SJCRH30 (cell line): ENCODE measurements around the gene TCIRG1. TPM values are rescaled to one million over a fixed set of nuclear protein-coding genes. Genes with fewer than 3 reads are reported as not detected.

Experiments
- DNase-seq, 2 experiments: peaks; one replicate each; pipeline ENCODE4 v3.0.0-alpha.2; 2015 to 2020
- H3K27ac ChIP-seq: fragments of 250-450 bp; sonication (Bioruptor Pico); 2 replicates; pipeline ENCODE4 v1.5.1; 2020; ENCODE audit warnings: mild to moderate bottlenecking, moderate library complexity
- H3K27me3 ChIP-seq: fragments of 250-450 bp; sonication (Bioruptor Pico); 2 replicates; pipeline ENCODE4 v1.5.1; 2020; ENCODE audit warnings: mild to moderate bottlenecking, moderate library complexity
- H3K36me3 ChIP-seq: fragments of 250-450 bp; sonication (Bioruptor Pico); 2 replicates; pipeline ENCODE4 v1.5.1; 2020; ENCODE audit warnings: mild to moderate bottlenecking, moderate library complexity
- H3K4me1 ChIP-seq: fragments of 250-450 bp; sonication (Bioruptor Pico); 2 replicates; pipeline ENCODE4 v1.5.1; 2020; ENCODE audit warnings: mild to moderate bottlenecking, moderate library complexity
- H3K4me3 ChIP-seq: fragments of 250-450 bp; sonication (Bioruptor Pico); 2 replicates; pipeline ENCODE4 v1.5.1; 2020; ENCODE audit warnings: mild to moderate bottlenecking, moderate library complexity
- H3K9me3 ChIP-seq: fragments of 250-450 bp; sonication (Bioruptor Pico); replicated peaks from 2 replicates; pipeline ENCODE4 v1.5.1; 2020; ENCODE audit warnings: mild to moderate bottlenecking, moderate library complexity
- total RNA-seq: library from RNA; depleted of rRNA; stranded (reverse); fragments of >200 nt; shearing (Covaris generic); gene quantifications from 2 replicates; pipeline ENCODE4 v1.2.3, GENCODE V29; 2014

TCIRG1 gene
- total RNA-seq, 1 experiment from 2014 or later: 6.1 TPM

- H3K9me3 ChIP-seq: no peaks in the 10 kb centered on the region
- no peak overlapping the region for H3K4me3 ChIP-seq
- H3K36me3 ChIP-seq: no peaks in the 10 kb centered on the region
- DNase-seq: no peak
- H3K27ac ChIP-seq: no peak overlapping the region
- peaks cover 46% of the 10 kb centered on the region for H3K4me1 ChIP-seq
- no peaks in the 10 kb centered on the region for H3K27me3 ChIP-seq
These were observed 26.6 kb upstream of the TCIRG1 start for GRCh38 chr11:68012044-68012842.

DNA sequence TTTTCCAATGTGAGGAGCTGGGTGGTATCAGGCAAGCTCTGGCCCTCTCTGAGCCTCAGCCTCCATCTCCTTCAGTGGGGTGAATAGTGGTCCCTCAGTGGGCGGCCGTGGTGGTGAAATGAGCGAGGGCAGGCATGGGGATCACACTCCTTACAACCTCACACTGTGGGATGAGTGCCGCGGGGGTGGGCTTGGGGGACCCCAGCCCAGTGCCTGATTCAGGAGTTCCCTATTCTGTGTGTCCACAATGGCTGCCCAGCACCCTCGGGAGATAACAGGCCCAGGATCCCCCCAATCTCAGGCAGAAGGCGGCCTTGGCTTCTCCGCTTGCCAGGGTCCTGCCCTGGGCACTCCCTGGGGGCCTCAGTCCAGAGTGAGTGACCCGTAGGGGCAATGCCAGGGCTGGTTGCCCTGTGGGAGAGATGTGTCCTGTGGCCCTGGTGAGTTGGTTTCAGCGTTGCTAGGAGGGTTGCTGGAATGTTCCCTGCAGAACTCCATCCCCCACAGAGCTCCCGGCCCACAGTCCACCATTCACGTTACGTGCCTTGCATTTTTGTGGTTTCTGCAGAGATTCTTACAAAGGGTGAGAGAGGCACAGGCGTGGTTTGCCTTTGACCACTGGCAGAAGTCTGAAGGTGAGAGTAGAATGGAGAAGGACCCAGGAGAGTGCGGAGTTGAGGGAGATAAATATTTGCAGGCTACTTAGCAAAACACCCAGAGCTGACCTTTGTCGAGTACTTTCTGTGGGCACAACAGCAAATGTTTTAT, 25.8 kb upstream of the TCIRG1 start:
- Histone ChIP-seq H3K27me3 (no peaks in the 10 kb centered on the region), H3K27ac (peak overlapping the region; percentile 32; the same call in 1 of the 2 replicates), H3K36me3 (no peaks in the 10 kb centered on the region), H3K9me3 (no peaks in the 10 kb centered on the region), H3K4me3 (no peak overlapping the region), H3K4me1 (peaks cover 46% of the 10 kb centered on the region)
- peak; percentile 67 to 79 for DNase-seq

GRCh38 chr11:68013611-68014156, 25.1 kb upstream of the TCIRG1 start:
- Histone ChIP-seq H3K27ac (peak overlapping the region; percentile 32; the same call in 1 of the 2 replicates), H3K27me3 (no peaks in the 10 kb centered on the region), H3K9me3 (no peaks in the 10 kb centered on the region), H3K36me3 (no peaks in the 10 kb centered on the region), H3K4me1 (peaks cover 42% of the 10 kb centered on the region), H3K4me3 (no peak overlapping the region)
- no peak for DNase-seq

- peaks cover 37% of the 10 kb centered on the region for H3K4me1 ChIP-seq
- no peaks in the 10 kb centered on the region for H3K9me3 ChIP-seq
- no peaks in the 10 kb centered on the region for H3K36me3 ChIP-seq
- no peak overlapping the region for H3K4me3 ChIP-seq
- DNase-seq: peak in 1 of 2 experiments; percentile 33
- H3K27ac ChIP-seq: no peak overlapping the region
- H3K27me3 ChIP-seq: no peaks in the 10 kb centered on the region
These were observed 24.5 kb upstream of the TCIRG1 start for GRCh38 chr11:68014157-68014946.

GRCh38 chr11:68014947-68015447, 23.8 kb upstream of the TCIRG1 start:
- Histone ChIP-seq H3K36me3 (no peaks in the 10 kb centered on the region), H3K27ac (no peak overlapping the region), H3K9me3 (no peaks in the 10 kb centered on the region), H3K4me1 (peaks cover 36% of the 10 kb centered on the region), H3K27me3 (no peaks in the 10 kb centered on the region), H3K4me3 (no peak overlapping the region)
- no peak for DNase-seq

DNA sequence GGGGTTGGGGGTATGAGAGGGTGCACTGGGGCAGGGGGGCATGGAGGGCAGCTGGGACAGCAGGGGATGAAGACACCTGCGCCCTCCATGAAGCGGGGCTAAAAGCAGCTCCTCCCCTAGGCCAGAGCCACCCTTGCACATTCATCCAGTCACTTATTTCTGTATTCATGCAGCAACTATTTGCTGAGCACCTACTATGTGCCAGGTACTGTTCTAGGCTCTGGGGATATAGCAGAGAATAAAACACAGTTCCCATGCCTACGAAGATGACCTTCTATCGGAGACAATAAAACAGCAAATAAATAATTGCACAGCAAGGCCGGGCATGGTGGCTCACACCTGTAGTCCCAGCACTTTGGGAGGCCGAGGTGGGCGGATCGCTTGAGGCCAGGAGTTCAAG, 23.4 kb upstream of the TCIRG1 start:
- Histone ChIP-seq H3K36me3 (no peaks in the 10 kb centered on the region), H3K4me1 (peaks cover 36% of the 10 kb centered on the region), H3K27ac (no peak overlapping the region), H3K27me3 (no peaks in the 10 kb centered on the region), H3K4me3 (no peak overlapping the region), H3K9me3 (no peaks in the 10 kb centered on the region)
- no peak for DNase-seq

- no peaks in the 10 kb centered on the region for H3K36me3 ChIP-seq
- peaks cover 31% of the 10 kb centered on the region for H3K4me1 ChIP-seq
- DNase-seq: no peak
- H3K9me3 ChIP-seq: no peaks in the 10 kb centered on the region
- H3K4me3 ChIP-seq: no peak overlapping the region
- H3K27ac ChIP-seq: no peak overlapping the region
- H3K27me3 ChIP-seq: no peaks in the 10 kb centered on the region
These were observed 22.5 kb upstream of the TCIRG1 start for GRCh38 chr11:68016161-68016903.

DNA sequence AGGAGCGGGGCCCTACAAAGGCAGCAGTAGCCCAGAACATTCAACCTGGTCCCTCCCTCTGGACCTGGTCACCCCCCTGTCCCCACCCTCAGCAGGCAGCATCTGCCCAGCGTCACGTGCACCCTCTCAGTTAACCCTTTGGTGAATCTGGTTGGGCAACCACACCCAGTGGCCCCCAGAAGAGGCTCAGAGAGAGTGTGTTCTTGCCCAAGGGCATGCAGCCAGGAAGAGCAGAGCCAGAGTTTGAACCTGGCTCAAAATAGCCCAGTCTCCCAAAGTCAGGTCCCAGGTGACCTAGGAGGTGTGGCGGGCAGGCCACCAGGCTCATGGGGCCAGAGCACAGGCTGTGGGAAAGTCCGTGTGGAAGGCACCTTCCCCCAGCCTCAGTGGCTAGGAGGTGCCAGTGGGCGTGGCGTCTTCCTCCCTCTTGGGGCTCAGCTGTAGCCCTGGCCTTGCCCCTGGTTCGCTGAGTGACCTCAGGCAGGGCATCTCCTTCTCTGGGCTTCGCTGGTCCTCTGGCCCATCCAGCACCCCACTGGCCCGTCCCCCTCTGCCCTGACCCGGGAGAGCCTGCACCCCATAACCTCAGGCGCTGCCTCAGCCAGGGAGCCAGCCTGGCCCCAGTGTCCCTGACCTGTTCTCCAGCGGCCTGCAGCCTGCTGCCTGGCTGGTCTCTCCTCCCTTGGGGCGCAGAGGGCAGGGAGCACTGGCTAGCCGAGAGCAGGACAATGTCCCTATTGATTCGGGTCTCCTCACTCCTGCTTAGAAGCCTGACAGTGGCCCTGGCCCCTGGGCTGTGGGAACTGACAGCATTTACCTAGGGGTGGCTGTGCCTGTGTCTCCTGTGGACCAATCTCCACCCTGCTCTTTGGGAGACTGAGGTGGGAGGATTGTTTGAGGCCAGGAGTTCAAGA, 21.7 kb upstream of the TCIRG1 start:
- Histone ChIP-seq H3K4me1 (peaks cover 31% of the 10 kb centered on the region), H3K27ac (no peak overlapping the region)
- DNase-seq: no peak

DNA sequence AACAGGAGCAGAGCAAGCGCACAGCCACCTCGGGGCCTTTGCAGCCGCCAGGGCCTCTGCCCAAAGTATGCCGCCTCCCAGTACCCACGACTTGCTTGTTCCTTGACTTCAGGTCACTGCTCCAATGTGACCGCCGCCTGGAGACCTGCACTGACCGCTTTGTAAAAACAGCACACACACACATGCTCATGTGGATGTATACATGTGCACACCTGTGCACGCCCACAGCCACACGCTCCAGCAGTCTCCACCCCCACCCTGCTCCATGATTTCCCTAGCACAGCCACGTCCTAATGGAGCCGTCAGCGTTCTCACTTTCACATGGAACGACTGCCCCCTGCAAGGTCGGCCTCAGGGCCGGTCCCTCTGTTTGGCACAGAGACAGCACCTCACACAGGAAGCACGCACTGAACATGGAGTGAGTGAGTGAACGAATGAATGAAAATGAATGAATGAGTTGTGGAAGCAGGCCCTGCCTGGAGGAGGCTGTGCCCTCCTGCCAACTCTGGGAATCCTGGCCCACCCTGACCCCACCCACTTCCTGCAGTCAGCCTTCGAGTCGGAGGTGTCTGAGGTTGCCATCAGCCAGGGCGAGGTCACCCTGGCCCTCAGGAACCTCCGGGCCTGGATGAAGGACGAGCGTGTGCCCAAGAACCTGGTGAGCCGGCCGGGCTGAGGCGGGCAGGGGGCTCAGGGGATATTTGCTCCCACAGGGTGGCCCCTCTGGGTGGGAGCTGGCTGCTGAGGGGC, 20.7 kb upstream of the TCIRG1 start:
- no peak overlapping the region for H3K27ac ChIP-seq
- no peaks in the 10 kb centered on the region for H3K9me3 ChIP-seq
- no peaks in the 10 kb centered on the region for H3K27me3 ChIP-seq
- no peak overlapping the region for H3K4me3 ChIP-seq
- no peaks in the 10 kb centered on the region for H3K36me3 ChIP-seq
- peaks cover 23% of the 10 kb centered on the region for H3K4me1 ChIP-seq
- no peak for DNase-seq

More for the DNA sequence above, 21.7 kb upstream of the TCIRG1 start:
- no peak overlapping the region for H3K4me3 ChIP-seq
- no peaks in the 10 kb centered on the region for H3K9me3 ChIP-seq
- H3K36me3 ChIP-seq: no peaks in the 10 kb centered on the region
- H3K27me3 ChIP-seq: no peaks in the 10 kb centered on the region

- DNase-seq: no peak
- no peak overlapping the region for H3K4me3 ChIP-seq
- H3K27ac ChIP-seq: no peak overlapping the region
- peaks cover 17% of the 10 kb centered on the region for H3K4me1 ChIP-seq
- no peaks in the 10 kb centered on the region for H3K27me3 ChIP-seq
- H3K36me3 ChIP-seq: no peaks in the 10 kb centered on the region
- no peaks in the 10 kb centered on the region for H3K9me3 ChIP-seq
These were observed 20.1 kb upstream of the TCIRG1 start for GRCh38 chr11:68018730-68019190.

DNA sequence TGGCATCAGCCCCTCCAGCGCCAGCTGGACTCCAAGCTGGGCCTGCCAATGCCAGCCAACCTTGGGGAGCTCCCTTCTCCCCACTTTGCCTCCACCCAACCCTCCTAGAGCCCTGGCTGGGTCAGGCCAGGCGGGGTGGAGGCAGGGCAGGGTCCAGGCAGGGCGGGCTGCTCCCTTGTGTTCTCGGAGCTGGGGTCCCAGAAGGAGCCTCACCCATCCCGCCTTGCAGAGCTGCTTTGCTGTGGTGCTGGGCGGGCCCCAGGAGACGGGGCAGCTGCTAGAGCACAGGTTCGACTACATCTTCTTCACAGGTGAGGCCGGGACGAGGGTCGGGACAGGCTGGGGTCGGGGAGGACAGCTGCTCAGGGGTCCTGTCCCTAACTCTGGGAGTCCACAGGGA, 19.3 kb upstream of the TCIRG1 start:
- no peaks in the 10 kb centered on the region for H3K9me3 ChIP-seq
- H3K27ac ChIP-seq: no peak overlapping the region
- H3K4me1 ChIP-seq: peaks cover 10% of the 10 kb centered on the region; the same call in 1 of the 2 replicates
- H3K27me3 ChIP-seq: no peaks in the 10 kb centered on the region
- no peak for DNase-seq
- no peak overlapping the region for H3K4me3 ChIP-seq
- no peaks in the 10 kb centered on the region for H3K36me3 ChIP-seq

- no peaks in the 10 kb centered on the region for H3K36me3 ChIP-seq
- H3K4me1 ChIP-seq: peaks cover 4% of the 10 kb centered on the region; the same call in 1 of the 2 replicates
- H3K27ac ChIP-seq: no peak overlapping the region
- no peaks in the 10 kb centered on the region for H3K9me3 ChIP-seq
- no peak overlapping the region for H3K4me3 ChIP-seq
- no peaks in the 10 kb centered on the region for H3K27me3 ChIP-seq
- DNase-seq: peak in 1 of 2 experiments; percentile 47
These were observed 18.2 kb upstream of the TCIRG1 start for GRCh38 chr11:68020575-68020974.
